Activated CD8-positive, alpha-beta memory T cell treated with anti-CD3 and anti-CD28 coated beads for 48 hours (primary cell): ENCODE data around the gene C14orf132.

Experiments used
- DNase-seq, 3 experiments: peaks; one replicate each; pipeline ENCODE4 v3.0.0-alpha.2; 2020; ENCODE audit warnings: low read depth in 2 of 3, low spot score in 2 of 3

C14orf132 gene

DNA sequence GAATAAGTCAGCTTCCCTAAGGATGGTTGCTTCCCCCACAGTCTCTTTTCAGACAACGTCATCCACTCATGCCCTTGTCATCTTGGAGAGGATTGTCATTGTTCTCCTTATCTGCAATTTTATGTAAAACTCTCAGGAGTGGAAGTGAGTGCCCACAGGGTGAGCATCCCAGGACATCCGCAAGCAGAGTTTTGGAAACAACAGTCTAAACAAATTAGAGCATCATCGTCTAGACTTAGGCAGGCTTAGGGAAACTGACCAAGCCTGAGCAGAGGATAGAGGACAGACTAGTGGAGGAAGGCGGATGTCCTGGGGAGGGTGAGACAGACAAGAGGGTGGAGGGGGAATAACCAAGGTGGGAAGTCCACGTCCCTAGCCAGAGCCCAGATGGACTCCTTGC lies 101.8 kb downstream of the C14orf132 start:
- DNase-seq = no peak
